ENCODE measurements around the gene CHMP6.
"Not testable (repeated sequence)": the region's sequence is repeated elsewhere in the genome, so short reads cannot be mapped to it uniquely, and the experiment has no call there.

The CHMP6 gene

GRCh38 chr17:81016575-81016974 is 24.9 kb downstream of the CHMP6 start:
- no peak for DNase-seq

DNA sequence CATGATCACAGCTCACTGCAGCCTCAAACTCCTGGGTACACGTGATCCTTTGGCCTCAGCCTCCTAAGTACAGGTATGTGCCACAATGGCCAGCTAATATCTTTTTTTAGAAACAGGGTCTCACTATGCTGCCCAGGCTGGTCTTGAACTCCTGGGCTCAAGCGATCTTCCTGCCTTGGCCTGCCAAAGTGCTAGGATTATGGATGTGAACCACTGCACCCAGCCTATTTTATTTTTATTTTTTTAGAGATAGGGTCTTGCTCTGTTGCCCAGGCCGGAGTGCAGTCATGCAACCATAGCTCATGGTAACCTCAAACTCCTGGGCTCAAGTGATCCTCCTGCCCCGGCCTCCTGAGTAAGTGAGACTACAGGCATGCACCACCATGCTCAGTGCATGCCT is 25.7 kb downstream of the CHMP6 start:
- DNase-seq, result not testable (repeated sequence)

DNA sequence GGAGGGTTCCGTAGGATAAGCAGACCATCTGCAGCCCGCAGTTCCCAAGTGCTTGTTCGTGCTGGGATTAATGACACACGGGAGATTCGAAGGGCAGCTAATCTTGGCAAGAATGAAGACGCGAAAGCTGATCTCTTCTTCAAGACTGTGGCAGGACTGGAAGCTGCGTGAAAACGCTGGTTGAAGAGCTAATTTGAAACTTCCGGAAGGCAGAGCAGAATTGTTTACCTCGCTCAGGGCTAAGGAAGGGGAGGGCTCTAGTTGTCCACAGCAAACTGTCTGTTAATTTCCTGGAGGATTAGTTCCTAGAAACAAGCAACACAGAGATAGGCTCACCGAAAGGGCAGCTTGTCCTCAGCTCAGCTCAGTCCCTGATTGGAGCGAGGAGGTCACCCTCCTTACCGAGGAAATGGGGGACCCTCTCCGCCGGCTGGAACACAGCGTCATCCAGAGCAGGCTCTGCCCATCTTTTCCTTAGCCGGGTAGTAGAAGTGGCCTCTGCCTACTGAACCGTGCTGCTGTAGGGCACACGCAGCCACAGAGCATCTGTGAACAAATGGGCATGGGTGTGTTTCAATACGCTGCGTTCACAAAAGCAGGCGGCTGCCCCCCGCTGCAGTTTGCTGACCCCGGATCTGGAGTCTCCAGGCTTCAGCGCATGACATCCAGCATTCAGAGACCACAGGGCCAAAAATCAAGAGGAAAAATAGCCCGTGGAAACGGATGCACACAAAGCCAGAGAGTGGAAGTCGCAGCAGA is 26.6 kb downstream of the CHMP6 start:
- peak; percentile 82 for DNase-seq

DNA sequence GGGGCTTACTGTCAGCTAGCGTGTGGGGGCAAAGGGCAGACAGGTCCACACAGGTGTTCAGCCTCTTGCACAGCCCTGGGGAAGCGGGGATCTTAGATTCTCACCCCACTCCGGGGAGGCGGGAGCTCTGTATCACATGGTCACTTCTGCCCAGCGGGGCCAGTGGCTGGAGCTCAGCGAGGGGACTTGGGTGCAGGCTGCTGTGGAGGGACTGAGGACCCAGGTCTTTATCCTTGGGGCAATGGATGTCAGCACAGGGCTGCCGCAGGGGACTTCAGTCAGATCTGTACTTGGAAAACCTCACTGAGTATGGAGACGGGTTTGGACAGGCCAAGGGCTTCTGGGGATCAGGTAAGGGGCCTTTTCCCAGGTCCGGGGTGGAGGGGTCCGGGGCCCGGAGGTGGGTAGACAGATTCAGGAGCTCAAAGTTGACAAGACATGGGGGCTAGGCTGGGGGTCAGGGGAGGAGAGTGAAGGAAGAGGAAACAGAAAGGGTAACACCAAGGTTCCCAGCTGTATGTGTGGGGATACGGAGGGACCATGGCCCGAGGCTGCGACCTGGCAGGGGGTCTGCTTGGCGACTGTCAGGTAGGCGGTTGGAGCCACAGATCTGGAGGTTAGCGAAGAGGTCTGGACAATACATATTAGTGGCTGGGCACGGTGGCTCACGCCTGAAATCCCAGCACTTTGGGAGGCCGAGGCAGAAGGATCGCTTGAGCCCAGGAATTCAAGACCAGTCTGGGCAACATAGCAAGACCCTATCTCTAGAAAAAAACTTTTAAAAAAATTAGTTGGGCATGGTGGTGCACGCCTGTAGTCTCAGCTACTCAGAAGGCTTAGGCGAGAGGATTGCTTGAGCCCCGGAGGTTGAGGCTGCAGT is 28.2 kb downstream of the CHMP6 start:
- no peak for DNase-seq

- DNase-seq, result no peak
These were observed 28.8 kb downstream of the CHMP6 start for GRCh38 chr17:81020443-81020766.

DNA sequence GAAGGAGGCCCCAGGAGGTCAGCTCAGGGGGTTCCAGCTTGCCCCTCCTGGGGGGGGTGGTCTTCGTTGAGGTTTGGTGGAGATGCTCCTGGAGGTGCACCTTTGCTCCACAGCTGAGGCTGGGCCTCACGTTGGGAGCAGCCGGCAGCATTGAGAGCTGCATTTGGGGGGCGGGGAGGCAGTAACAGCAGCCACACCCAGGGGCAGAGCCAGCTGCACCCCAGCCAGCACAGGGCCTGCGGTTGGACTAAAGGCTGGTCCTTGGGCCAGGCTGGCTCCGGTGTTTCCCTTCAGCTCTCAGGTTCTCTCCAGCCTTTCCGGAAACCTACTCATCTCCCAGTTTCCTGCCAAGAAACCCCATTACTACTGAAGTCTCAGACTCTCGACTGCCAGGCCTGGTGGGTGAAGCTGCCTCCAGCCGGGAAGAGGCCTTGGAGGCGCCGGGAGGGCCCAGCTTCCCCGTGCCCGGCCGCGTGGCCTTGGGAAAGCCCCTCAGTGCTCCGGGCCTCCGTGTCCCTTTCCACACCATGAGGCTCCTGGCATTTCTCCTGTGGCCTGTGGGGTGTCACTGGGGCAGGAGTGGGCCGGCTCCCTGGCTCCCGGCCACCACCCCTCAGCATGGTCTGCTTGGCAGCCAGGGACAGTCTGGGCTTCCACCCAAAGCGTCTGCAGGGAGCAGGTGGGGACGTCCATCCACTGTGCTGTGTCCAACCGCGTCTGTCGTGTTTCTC is 29.3 kb downstream of the CHMP6 start:
- no peak for DNase-seq

DNA sequence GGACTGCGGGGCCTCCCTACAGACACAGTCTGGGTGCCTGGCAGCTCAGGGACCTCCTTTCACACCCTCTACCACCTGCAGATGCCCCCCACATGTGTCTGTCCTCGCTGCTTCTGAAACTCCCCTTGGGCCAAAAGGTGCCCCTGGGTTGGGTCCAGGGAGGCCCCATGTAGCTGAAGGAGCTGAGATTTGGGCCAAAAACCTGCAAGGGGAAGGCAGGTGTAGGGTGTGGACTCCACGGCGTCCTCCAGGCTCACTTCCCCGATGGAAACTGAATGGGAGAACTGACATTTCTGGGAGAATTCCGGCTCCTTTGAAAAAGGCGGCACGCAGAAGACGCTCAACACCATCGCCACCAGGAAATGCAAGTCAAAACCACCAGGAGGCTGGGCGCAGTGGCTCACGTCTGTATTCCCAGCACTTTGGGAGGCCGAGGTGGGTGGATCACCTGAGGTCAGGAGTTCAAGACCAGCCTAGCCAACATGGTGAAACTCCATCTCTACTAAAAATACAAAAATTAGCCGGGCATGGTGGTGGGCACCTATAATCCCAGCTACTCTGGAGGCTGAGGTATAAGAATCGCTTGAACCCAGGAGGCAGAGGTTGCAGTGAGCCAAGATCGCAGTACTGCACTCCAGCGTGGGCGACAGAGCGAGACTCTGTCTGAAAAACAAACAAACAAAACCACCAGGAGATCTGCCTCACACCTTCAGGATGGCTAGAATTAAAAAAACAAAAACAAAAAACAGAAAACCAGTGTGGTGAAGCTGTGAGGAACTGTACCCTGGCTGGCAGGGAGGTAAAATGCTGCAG is 30.1 kb downstream of the CHMP6 start:
- no peak for DNase-seq

DNA sequence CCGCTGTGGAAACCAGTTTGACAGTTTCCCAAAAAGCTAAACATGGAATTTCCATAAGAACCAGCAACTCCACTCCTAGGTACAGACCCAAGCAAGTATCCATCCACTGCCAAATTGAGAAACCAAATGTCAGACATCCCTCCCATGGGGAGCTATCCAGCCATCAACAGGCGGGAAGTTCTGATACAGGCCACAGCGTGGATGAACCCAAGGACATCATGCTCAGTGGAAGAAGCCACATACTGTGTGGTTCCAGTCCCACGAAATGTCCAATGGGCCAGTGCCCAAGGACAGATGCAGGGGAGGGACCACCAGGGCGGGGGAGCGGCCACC is 30.7 kb downstream of the CHMP6 start:
- no peak for DNase-seq

- no peak for DNase-seq
These were observed 33.6 kb downstream of the CHMP6 start for GRCh38 chr17:81025065-81025740.

DNA sequence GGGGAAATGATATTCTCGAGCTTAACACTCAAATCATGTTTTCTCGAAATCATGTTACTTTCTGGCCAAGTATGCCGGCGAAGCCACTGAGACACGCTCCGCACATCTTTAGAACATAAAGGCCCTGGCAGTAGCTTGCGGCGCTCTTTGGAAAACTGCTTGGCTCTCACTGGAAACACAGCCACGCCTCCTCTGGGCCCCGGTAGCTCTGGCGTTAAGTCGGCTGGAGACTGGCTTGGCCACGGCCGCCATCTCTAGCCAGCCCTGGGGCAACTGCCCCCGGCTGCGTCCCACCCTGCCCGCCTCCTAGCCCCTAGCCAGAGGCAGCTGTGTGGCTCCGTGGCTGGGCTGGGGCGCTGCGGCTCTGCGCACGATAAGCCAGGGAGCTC is 34.1 kb downstream of the CHMP6 start:
- no peak for DNase-seq

DNA sequence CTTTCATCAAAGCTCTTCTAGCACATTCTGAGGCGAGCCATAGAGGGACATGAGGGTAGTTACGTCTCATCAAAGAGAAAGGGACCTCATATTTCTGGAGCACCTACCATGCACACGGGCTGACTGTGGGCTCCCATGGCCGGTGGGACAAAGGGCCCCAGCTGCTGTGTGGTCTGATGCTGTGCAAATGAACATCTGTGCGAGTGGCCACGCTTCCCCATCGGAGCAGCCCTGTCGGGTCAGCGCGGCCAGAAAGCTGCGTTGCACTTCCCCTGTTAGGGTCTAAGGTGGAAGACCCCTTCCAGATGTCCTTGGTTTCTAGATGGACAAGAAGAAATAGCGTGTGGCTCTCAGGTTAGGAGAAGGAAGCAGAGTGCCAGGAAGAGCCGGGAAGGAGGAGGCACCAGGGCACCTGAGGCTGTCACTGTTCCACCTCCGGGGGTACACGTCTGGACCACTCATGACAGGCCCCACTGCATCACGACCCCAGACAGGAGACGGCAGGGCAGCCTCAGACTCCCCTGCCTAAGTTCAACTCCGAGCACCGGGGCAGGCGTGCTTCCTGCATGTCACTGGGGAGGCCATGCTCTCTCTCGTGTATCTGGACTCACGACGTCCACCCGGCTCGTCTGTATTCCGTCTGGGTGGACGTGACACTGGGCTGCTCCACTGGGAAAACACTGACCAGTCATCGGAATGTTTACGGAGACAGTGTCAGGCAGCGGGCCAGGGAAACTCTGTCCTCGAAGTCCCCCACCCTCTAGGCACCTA is 34.8 kb downstream of the CHMP6 start:
- DNase-seq, result no peak

DNA sequence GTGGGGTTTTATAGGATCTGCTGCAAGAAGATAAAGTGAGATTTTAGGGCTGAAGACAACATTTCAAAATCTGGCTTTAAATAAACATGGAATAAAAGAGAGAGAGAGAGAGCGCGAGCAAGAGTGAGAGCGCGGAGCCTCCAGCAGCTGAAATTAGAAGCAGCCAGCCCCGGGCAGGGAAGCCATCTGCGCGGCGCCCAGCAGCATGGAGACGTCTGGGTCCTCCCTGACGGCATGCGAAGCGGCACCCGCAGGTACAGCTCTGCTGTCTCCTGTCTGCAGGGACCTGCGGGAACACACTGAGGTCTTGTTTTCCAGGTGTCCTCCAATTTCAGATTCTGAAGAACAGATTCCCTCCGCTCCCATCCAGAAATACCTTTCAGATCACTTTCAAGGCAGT is 35.4 kb downstream of the CHMP6 start:
- DNase-seq, result no peak

DNA sequence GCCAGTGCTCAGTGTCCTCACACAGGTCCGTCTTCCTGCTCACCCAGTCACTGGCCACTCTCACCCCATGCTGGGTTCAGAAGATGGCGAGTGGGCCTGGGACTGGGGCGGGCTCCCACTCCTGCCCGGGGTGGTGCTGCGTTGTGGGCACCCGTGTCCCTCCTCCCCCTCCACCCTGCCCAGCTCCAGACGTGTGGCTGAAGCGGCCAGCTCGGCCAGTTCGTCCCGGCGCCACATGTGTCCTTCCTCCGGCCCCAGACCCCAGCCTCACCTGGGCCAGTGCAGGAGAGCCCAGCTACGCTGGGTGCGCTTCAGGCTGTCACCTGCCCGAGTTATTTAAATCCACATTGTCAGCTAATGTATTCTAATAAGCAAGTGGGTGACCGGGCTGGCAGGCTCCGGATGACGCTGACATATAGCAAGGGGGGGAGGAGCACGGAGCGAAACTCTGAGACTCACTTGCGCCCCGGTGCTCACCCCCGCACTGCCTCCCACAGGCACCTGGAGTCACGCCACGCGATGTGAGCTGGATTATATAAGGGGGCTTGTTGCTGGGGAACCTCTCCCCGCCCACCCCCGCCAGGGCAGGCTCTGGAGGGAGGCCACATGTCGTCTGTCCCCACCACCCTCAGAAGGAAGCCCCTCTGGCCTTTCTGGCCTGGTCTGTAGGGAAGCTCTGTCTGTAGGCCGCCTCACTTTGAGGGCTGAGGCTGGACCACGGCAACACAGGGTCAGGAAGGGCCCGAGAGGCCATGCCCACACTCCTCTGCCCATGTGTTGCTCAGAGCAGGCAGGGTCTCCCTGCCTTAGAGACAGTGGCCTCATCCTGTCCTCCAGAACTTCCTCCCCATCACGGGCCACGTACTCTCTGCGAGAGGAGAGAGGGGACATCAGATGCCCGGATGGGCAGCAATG is 36.2 kb downstream of the CHMP6 start:
- DNase-seq, result no peak

- DNase-seq, result no peak
These were observed 36.8 kb downstream of the CHMP6 start for GRCh38 chr17:81028506-81028858.

DNA sequence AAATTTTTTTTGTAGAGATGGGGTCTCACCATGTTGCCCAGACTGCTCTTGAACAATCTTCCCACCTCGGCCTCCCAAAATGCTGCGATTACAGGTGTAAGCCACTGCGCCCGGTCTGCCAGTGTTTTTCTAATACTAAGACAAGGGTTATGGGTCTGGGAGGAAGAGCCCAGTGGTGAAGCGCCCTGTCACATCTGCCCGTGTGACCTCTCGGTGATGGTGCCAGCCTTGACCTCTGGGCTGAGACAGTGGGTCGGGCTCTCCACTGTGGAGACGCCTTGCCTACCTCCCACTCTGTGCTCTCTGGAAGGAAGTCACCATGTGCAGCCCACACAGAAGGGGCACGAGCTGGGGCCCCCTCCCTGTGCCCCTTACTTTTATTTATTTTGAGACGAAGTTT is 38.2 kb downstream of the CHMP6 start:
- no peak for DNase-seq

- not testable (repeated sequence) for DNase-seq
These were observed 38.7 kb downstream of the CHMP6 start for GRCh38 chr17:81030312-81030711.

GRCh38 chr17:81030741-81031565 is 39.3 kb downstream of the CHMP6 start:
- no peak for DNase-seq

GRCh38 chr17:81031566-81032550 is 40.2 kb downstream of the CHMP6 start:
- DNase-seq, result no peak

Measured in retina (tissue), 1 donor.